HCT116 (cell line): ENCODE data around the gene NELL1. TPM values are rescaled to one million over a fixed set of nuclear protein-coding genes. Genes with fewer than 3 reads are reported as not detected.

Source experiments
- ATAC-seq: fragments of 200-7000 bp; cut with Tn5 transposase; 2 replicates; pipeline ENCODE4 v1.9.1; 2020; ENCODE audit warnings: mild to moderate bottlenecking, moderate library complexity
- BruUV-seq: library from RNA; stranded (reverse); fragments of 400-500 nt; replicated peaks from 2 replicates; lab custom pipeline; 2021; lab: Mats Ljungman, UMichigan
- CTCF ChIA-PET: fragments of 300-600 bp; sonication (Branson Sonifier 250); formaldehyde crosslinking; loops from one replicate; lab custom pipeline; 2021; ENCODE audit warnings: antibody characterized with exemption; lab: Charles Lee
- POLR2A ChIA-PET: fragments of 300-600, 350-600 bp; sonication (Branson Sonifier 250); formaldehyde crosslinking; loops from one replicate; lab custom pipeline; 2021; ENCODE audit warnings: antibody characterized with exemption; lab: Charles Lee
- RAD21 ChIA-PET, 2 experiments: fragments of 300-600 bp; sonication (Branson Sonifier 250); formaldehyde crosslinking; loops; one replicate each; lab custom pipeline; 2023; ENCODE audit warnings: low total read pairs in 2 of 2; ENCODE audit not compliant: uncharacterized antibody in 2 of 2, unreplicated experiment in 2 of 2, low non-redundant PET in 1 of 2; lab: Charles Lee
- DNase-seq: peaks from one replicate; pipeline ENCODE4 v3.0.0-alpha.2; 2010; ENCODE audit warnings: low read depth, low spot score
- H2AFZ ChIP-seq: fragments of 200-600 bp; shearing (Covaris generic), sonication (generic); 2 replicates; pipeline ENCODE4 v1.6.1; 2017; ENCODE audit warnings: low read depth, mixed run types, mixed read lengths, antibody characterized with exemption, low read length; ENCODE audit not compliant: poor library complexity, severe bottlenecking
- H3K27ac ChIP-seq: 2 replicates; pipeline ENCODE4 v1.5.1; 2012; ENCODE audit warnings: low read depth, low read length
- H3K27me3 ChIP-seq: fragments of 200-600 bp; sonication (generic); 2 replicates; pipeline ENCODE4 v1.6.1; 2016; ENCODE audit warnings: mixed run types, low read length, mixed read lengths; ENCODE audit not compliant: insufficient read depth
- H3K36me3 ChIP-seq, 2 experiments: fragments of 200-500 bp in 1 of 2; fragments of 200-600 bp in 1 of 2; sonication (Bioruptor generic) in 1 of 2; sonication (generic) in 1 of 2; 2 replicates each; pipeline versions ENCODE4 v1.5.1 to v1.6.1; 2014 to 2016; ENCODE audit warnings: low read length in 2 of 2, inconsistent platforms in 1 of 2, mixed read lengths in 1 of 2, mixed run types in 1 of 2; ENCODE audit not compliant: insufficient read depth in 2 of 2, control insufficient read depth in 1 of 2
- H3K4me1 ChIP-seq, 2 experiments: fragments of 200-600 bp in 1 of 2; sonication (generic) in 1 of 2; 2 replicates each; pipeline versions ENCODE4 v1.5.1 to v1.6.1; 2012 to 2017; ENCODE audit warnings: low read length in 2 of 2, inconsistent platforms in 1 of 2, mild to moderate bottlenecking in 1 of 2, mixed read lengths in 1 of 2, mixed run types in 1 of 2, moderate library complexity in 1 of 2; ENCODE audit not compliant: insufficient read depth in 2 of 2, control insufficient read depth in 1 of 2
- H3K4me2 ChIP-seq: fragments of 200-600 bp; sonication (generic); 2 replicates; pipeline ENCODE4 v1.6.1; 2017; ENCODE audit warnings: mixed run types, low read length, mixed read lengths
- H3K4me3 ChIP-seq, 2 experiments: fragments of 200-600 bp in 1 of 2; sonication (generic) in 1 of 2; replicated peaks in 1 of 2; 2 replicates each; pipeline ENCODE4 v1.5.1; 2011 to 2016; ENCODE audit warnings: low read length in 2 of 2, control low read depth in 1 of 2, low read depth in 1 of 2, mild to moderate bottlenecking in 1 of 2, mixed read lengths in 1 of 2, mixed run types in 1 of 2
- H3K79me2 ChIP-seq: fragments of 200-600 bp; sonication (generic); 2 replicates; pipeline ENCODE4 v1.6.1; 2017; ENCODE audit warnings: mild to moderate bottlenecking, mixed run types, low read length, moderate library complexity, mixed read lengths; ENCODE audit not compliant: insufficient read depth
- H3K9ac ChIP-seq: fragments of 200-600 bp; sonication (generic); 2 replicates; pipeline ENCODE4 v1.6.1; 2016; ENCODE audit warnings: low read length, mixed read lengths
- H3K9me2 ChIP-seq: fragments of 200-600 bp; sonication (generic), shearing (Covaris generic); 2 replicates; pipeline ENCODE4 v1.6.1; 2017; ENCODE audit warnings: mixed run types, mild to moderate bottlenecking, moderate library complexity; ENCODE audit not compliant: insufficient read depth
- H3K9me3 ChIP-seq, 2 experiments: fragments of 200-500 bp in 1 of 2; fragments of 200-600 bp in 1 of 2; sonication (Bioruptor generic) in 1 of 2; sonication (generic) in 1 of 2; 2 replicates each; pipeline ENCODE4 v1.6.1; 2014 to 2017; ENCODE audit warnings: low read length in 2 of 2, mixed read lengths in 2 of 2, inconsistent platforms in 1 of 2, low read depth in 1 of 2, mild to moderate bottlenecking in 1 of 2, mixed run types in 1 of 2, moderate library complexity in 1 of 2; ENCODE audit not compliant: control insufficient read depth in 1 of 2, insufficient read depth in 1 of 2
- H4K20me1 ChIP-seq: fragments of 200-600 bp; sonication (generic), shearing (Covaris generic); 2 replicates; pipeline ENCODE4 v1.6.1; 2017; ENCODE audit warnings: mixed run types, mild to moderate bottlenecking, moderate library complexity; ENCODE audit not compliant: insufficient read depth
- ATF3 ChIP-seq: IDR thresholded peaks from 2 replicates; pipeline ENCODE4 v1.6.1; 2012
- CTCF ChIP-seq, 3 experiments: fragments of 200-600 bp in 1 of 3; sonication (generic) in 1 of 3; IDR thresholded peaks in 2 of 3; conservative IDR thresholded peaks in 1 of 3; 2 replicates each; pipeline ENCODE4 v1.5.1; 2012 to 2017; ENCODE audit warnings: low read depth in 2 of 3, low read length in 2 of 3, antibody characterized with exemption in 1 of 3, borderline replicate concordance in 1 of 3, control low read depth in 1 of 3, mild to moderate bottlenecking in 1 of 3, mixed read lengths in 1 of 3, mixed run types in 1 of 3, moderate library complexity in 1 of 3; ENCODE audit not compliant: insufficient read depth in 1 of 3
- ELF1 ChIP-seq: IDR thresholded peaks from 2 replicates; pipeline ENCODE4 v1.6.1; 2012; ENCODE audit warnings: low read depth, borderline replicate concordance
- EZH2 ChIP-seq: fragments of 200-600 bp; sonication (generic); IDR thresholded peaks from 2 replicates; pipeline ENCODE4 v1.6.1; 2017; ENCODE audit warnings: antibody characterized with exemption, mixed run types
- EZH2phosphoT487 ChIP-seq: fragments of 200-600 bp; IDR thresholded peaks from 2 replicates; pipeline ENCODE4 v1.6.1; 2018; ENCODE audit warnings: antibody characterized with exemption, borderline replicate concordance
- FOSL1 ChIP-seq: IDR thresholded peaks from 2 replicates; pipeline ENCODE4 v1.6.1; 2012; ENCODE audit warnings: low read depth
- JUND ChIP-seq: IDR thresholded peaks from 2 replicates; pipeline ENCODE4 v1.6.1; 2012
- RAD21 ChIP-seq: IDR thresholded peaks from 2 replicates; pipeline ENCODE4 v1.6.1; 2012; ENCODE audit warnings: low read depth, mild to moderate bottlenecking
- REST ChIP-seq: IDR thresholded peaks from 2 replicates; pipeline ENCODE4 v1.6.1; 2012; ENCODE audit warnings: low read depth
- SIN3A ChIP-seq: IDR thresholded peaks from 2 replicates; pipeline ENCODE4 v1.6.1; 2012; ENCODE audit warnings: low read depth
- SP1 ChIP-seq: IDR thresholded peaks from 2 replicates; pipeline ENCODE4 v1.6.1; 2012; ENCODE audit warnings: low read depth
- SRF ChIP-seq: IDR thresholded peaks from 2 replicates; pipeline ENCODE4 v1.6.1; 2012; ENCODE audit warnings: low read depth
- TCF7L2 ChIP-seq: IDR thresholded peaks from 2 replicates; pipeline ENCODE4 v1.7.0; 2011; ENCODE audit warnings: borderline replicate concordance, inconsistent platforms; ENCODE audit not compliant: insufficient read depth, insufficient read length; ENCODE audit errors: extremely low read depth
- YY1 ChIP-seq: IDR thresholded peaks from 2 replicates; pipeline ENCODE4 v1.6.1; 2011; ENCODE audit warnings: low read length, low read depth, moderate library complexity, mild to moderate bottlenecking; ENCODE audit not compliant: insufficient replicate concordance; ENCODE audit errors: extremely low read depth
- ZFX ChIP-seq: fragments of 450-650 bp; IDR thresholded peaks from 2 replicates; pipeline ENCODE4 v1.6.1; 2017
- ZNF274 ChIP-seq: fragments of 200-500 bp; sonication (Bioruptor generic); IDR thresholded peaks from 2 replicates; pipeline ENCODE4 v1.6.1; 2014; ENCODE audit warnings: mild to moderate bottlenecking, low read depth, low read length, inconsistent platforms
- intact Hi-C: fragments of 100-400 bp; cut with micrococcal nuclease; formaldehyde crosslinking; loops from 2 replicates; pipeline ENCODE4 v1.10.0; 2022
- total RNA-seq: library from RNA; stranded (reverse); gene quantifications from one replicate; pipeline ENCODE4 v1.2.1, GENCODE V29; 2021; ENCODE audit not compliant: unreplicated experiment

Gene NELL1
- total RNA-seq, 1 experiment from 2014 or later = not detected

- TF ChIP-seq REST (no peak), ATF3 (no peak), ELF1 (no peak)
Measured at GRCh38 chr11:21543901-21544300, 874.5 kb downstream of the NELL1 start (continued).

- no peak for ATAC-seq
- H3K4me1 ChIP-seq = no peaks in the 10 kb centered on the region
- H3K27me3 ChIP-seq = no peaks in the 10 kb centered on the region
- no peaks in the 10 kb centered on the region for H3K36me3 ChIP-seq
- H3K9me2 ChIP-seq = no peaks in the 10 kb centered on the region
- TF ChIP-seq ZNF274 (no peak), SIN3A (no peak), JUND (no peak), RAD21 (no peak), EZH2phosphoT487 (no peak), EZH2 (no peak), ELF1 (no peak), CTCF (IDR thresholded peaks at IDR 0.05 in 2 of 3, conservative IDR thresholded peaks at IDR 0.05 in 1 of 3; ENCODE audit: borderline replicate concordance in 1 of 3, insufficient read depth in 1 of 3, low read depth in 2 of 3, low read length in 2 of 3) (no peak), REST (no peak), SP1 (no peak), FOSL1 (no peak), TCF7L2 (no peak), YY1 (no peak), ZFX (no peak), SRF (no peak)
- TF ChIP-seq, all 23 proteins: peak for 0
- no TSS peak for BruUV-seq
- Histone ChIP-seq H4K20me1 (no peaks in the 10 kb centered on the region), H3K4me3 (no peak overlapping the region), H3K79me2 (no peaks in the 10 kb centered on the region), H3K9ac (no peak overlapping the region), H3K27ac (no peak overlapping the region), H3K4me2 (no peak overlapping the region), H2AFZ (no peak overlapping the region), H3K9me3 (peaks cover 5 to 30% of the 10 kb centered on the region in 2 experiments; a peak in 2 of 4 replicates)
- ChIA-PET RAD21 (no interaction called here), POLR2A (no interaction called here), CTCF (no interaction called here)
- intact Hi-C loops = no loop called here
- no peak for DNase-seq
Measured at GRCh38 chr11:21545699-21546098, 876.3 kb downstream of the NELL1 start.
